H1 (cell line): ENCODE data around the gene ESYT1. TPM values are rescaled to one million over a fixed set of nuclear protein-coding genes. Genes with fewer than 3 reads are reported as not detected.

Source experiments
- CTCF ChIA-PET: fragments of 300-600 bp; sonication (Branson Sonifier 250); formaldehyde crosslinking; loops from one replicate; lab custom pipeline; 2021; ENCODE audit not compliant: partially characterized antibody; lab: Charles Lee
- POLR2A ChIA-PET: fragments of 300-600 bp; sonication (Branson Sonifier 250); formaldehyde crosslinking; loops from one replicate; lab custom pipeline; 2021; ENCODE audit warnings: inconsistent platforms; ENCODE audit not compliant: partially characterized antibody; lab: Charles Lee
- DNase-seq, 2 experiments: peaks; one replicate each; pipeline versions ENCODE4 v3.0.0 to v3.0.0-alpha.2; 2010 to 2022; ENCODE audit warnings: low spot score in 2 of 2, low read depth in 1 of 2, mixed read lengths in 1 of 2
- FAIRE-seq: peaks from 2 replicates; lab custom pipeline; 2011; peaks lifted over from hg19 to GRCh38; lab: Jason Lieb, UNC
- H2AFZ ChIP-seq: 2 replicates; pipeline ENCODE4 v1.8.1; 2012; ENCODE audit warnings: low read length, inconsistent platforms
- H2AK5ac ChIP-seq: 2 replicates; pipeline ENCODE4 v1.6.1; 2013; ENCODE audit warnings: low read depth, low read length
- H2BK120ac ChIP-seq: replicated peaks from 2 replicates; pipeline ENCODE3; 2013; ENCODE audit warnings: low read depth, low read length, inconsistent platforms
- H2BK12ac ChIP-seq: 2 replicates; pipeline ENCODE4 v1.6.1; 2013; ENCODE audit warnings: low read depth, low read length
- H2BK15ac ChIP-seq: 2 replicates; pipeline ENCODE4 v1.6.1; 2013; ENCODE audit warnings: low read length
- H2BK20ac ChIP-seq: 2 replicates; pipeline ENCODE4 v1.6.1; 2013; ENCODE audit warnings: low read length
- H2BK5ac ChIP-seq: 2 replicates; pipeline ENCODE4 v1.6.1; 2013; ENCODE audit warnings: low read depth, low read length
- H3K14ac ChIP-seq: 2 replicates; pipeline ENCODE4 v1.6.1; 2013; ENCODE audit warnings: inconsistent platforms; ENCODE audit not compliant: insufficient read length
- H3K18ac ChIP-seq: 2 replicates; pipeline ENCODE4 v1.6.1; 2013; ENCODE audit warnings: low read length; ENCODE audit errors: extremely low read depth
- H3K23ac ChIP-seq: 2 replicates; pipeline ENCODE4 v1.6.1; 2013; ENCODE audit warnings: inconsistent platforms; ENCODE audit not compliant: insufficient read length
- H3K23me2 ChIP-seq: 2 replicates; pipeline ENCODE4 v1.6.1; 2013; ENCODE audit warnings: low read depth, low read length
- H3K27ac ChIP-seq: 2 replicates; pipeline ENCODE4 v1.6.1; 2011; ENCODE audit warnings: low read depth, low read length, inconsistent platforms
- H3K27me3 ChIP-seq, 4 experiments: replicated peaks in 1 of 4; 1 replicate in 1 of 4; 2 replicates in 3 of 4; pipeline versions ENCODE4 v1.6.1 to v1.8.1; 2011 to 2013; ENCODE audit warnings: low read length in 3 of 4, mild to moderate bottlenecking in 3 of 4, inconsistent platforms in 2 of 4, mixed read lengths in 2 of 4, moderate library complexity in 1 of 4; ENCODE audit not compliant: control insufficient read depth in 3 of 4, insufficient read depth in 3 of 4; ENCODE audit errors: extremely low read depth in 1 of 4
- H3K36me3 ChIP-seq, 4 experiments: 2 replicates each; pipeline versions ENCODE4 v1.6.1 to v1.8.1; 2011 to 2013; ENCODE audit warnings: mild to moderate bottlenecking in 4 of 4, low read length in 3 of 4, moderate library complexity in 2 of 4, control low read depth in 1 of 4, inconsistent platforms in 1 of 4; ENCODE audit not compliant: insufficient read depth in 4 of 4, control insufficient read depth in 2 of 4
- H3K4ac ChIP-seq: replicated peaks from 2 replicates; pipeline ENCODE3; 2013; ENCODE audit warnings: low read length, low read depth, mixed read lengths, inconsistent platforms; ENCODE audit not compliant: insufficient read length
- H3K4me1 ChIP-seq, 4 experiments: replicated peaks in 1 of 4; 1 replicate in 1 of 4; 2 replicates in 3 of 4; pipeline versions ENCODE4 v1.6.1 to v1.8.1; 2011 to 2013; ENCODE audit warnings: low read length in 3 of 4, inconsistent platforms in 2 of 4, mixed read lengths in 1 of 4; ENCODE audit not compliant: insufficient read depth in 4 of 4, control insufficient read depth in 3 of 4
- H3K4me2 ChIP-seq, 2 experiments: 2 replicates each; pipeline versions ENCODE4 v1.6.1 to v1.8.1; 2011 to 2013; ENCODE audit warnings: low read depth in 2 of 2, low read length in 2 of 2, control low read depth in 1 of 2, inconsistent platforms in 1 of 2, mild to moderate bottlenecking in 1 of 2; ENCODE audit not compliant: insufficient read depth in 1 of 2
- H3K4me3 ChIP-seq, 4 experiments: fragments of 200-600, 300-600 bp in 1 of 4; sonication (generic), shearing (Covaris generic), sonication (Bioruptor Twin) in 1 of 4; 2 replicates each; pipeline versions ENCODE4 v1.5.1 to v1.8.1; 2011 to 2016; ENCODE audit warnings: low read length in 4 of 4, low read depth in 3 of 4, control low read depth in 2 of 4, inconsistent platforms in 2 of 4, mild to moderate bottlenecking in 2 of 4, mixed read lengths in 1 of 4, moderate library complexity in 1 of 4; ENCODE audit not compliant: insufficient read depth in 2 of 4; ENCODE audit errors: extremely low read depth in 1 of 4
- H3K56ac ChIP-seq: replicated peaks from 2 replicates; pipeline ENCODE3; 2013; ENCODE audit warnings: low read depth, mild to moderate bottlenecking, mixed read lengths, low read length, inconsistent platforms; ENCODE audit not compliant: insufficient read length
- H3K79me1 ChIP-seq: 2 replicates; pipeline ENCODE4 v1.6.1; 2013; ENCODE audit warnings: low read depth, low read length, control low read depth
- H3K79me2 ChIP-seq, 2 experiments: 2 replicates each; pipeline versions ENCODE4 v1.6.1 to v1.8.1; 2012 to 2013; ENCODE audit warnings: low read length in 2 of 2, mild to moderate bottlenecking in 2 of 2, inconsistent platforms in 1 of 2; ENCODE audit not compliant: insufficient read depth in 2 of 2, control insufficient read depth in 1 of 2
- H3K9ac ChIP-seq, 4 experiments: replicated peaks in 1 of 4; 1 replicate in 1 of 4; 2 replicates in 3 of 4; pipeline versions ENCODE4 v1.6.1 to v1.8.1; 2011 to 2013; ENCODE audit warnings: low read depth in 3 of 4, low read length in 3 of 4, control low read depth in 2 of 4, mild to moderate bottlenecking in 2 of 4, moderate library complexity in 2 of 4, inconsistent platforms in 1 of 4; ENCODE audit errors: extremely low read depth in 1 of 4
- H3K9me3 ChIP-seq, 2 experiments: 2 replicates each; pipeline versions ENCODE4 v1.6.1 to v1.8.1; 2012 to 2013; ENCODE audit warnings: mild to moderate bottlenecking in 2 of 2, moderate library complexity in 2 of 2, control low read depth in 1 of 2, inconsistent platforms in 1 of 2, low read depth in 1 of 2, low read length in 1 of 2, mixed read lengths in 1 of 2; ENCODE audit not compliant: insufficient read depth in 2 of 2
- H4K20me1 ChIP-seq, 2 experiments: replicated peaks in 1 of 2; 2 replicates each; pipeline versions ENCODE3 to v1.8.1; 2011 to 2013; ENCODE audit warnings: inconsistent platforms in 2 of 2, low read length in 2 of 2, mild to moderate bottlenecking in 1 of 2; ENCODE audit not compliant: insufficient read depth in 2 of 2, control insufficient read depth in 1 of 2
- H4K5ac ChIP-seq: 2 replicates; pipeline ENCODE4 v1.6.1; 2013; ENCODE audit warnings: low read length, low read depth, mixed read lengths, inconsistent platforms; ENCODE audit not compliant: insufficient read length
- H4K8ac ChIP-seq: 2 replicates; pipeline ENCODE4 v1.8.0; 2013; ENCODE audit warnings: mild to moderate bottlenecking, moderate library complexity, low read length, inconsistent platforms; ENCODE audit not compliant: insufficient read depth; ENCODE audit errors: extremely low read depth
- H4K91ac ChIP-seq: replicated peaks from 2 replicates; pipeline ENCODE3; 2013; ENCODE audit warnings: low read length, mixed read lengths, inconsistent platforms; ENCODE audit not compliant: insufficient read length
- BCL11A ChIP-seq, 2 experiments: IDR thresholded peaks; one replicate each; pipeline ENCODE4 v1.6.1; 2011; ENCODE audit warnings: low read depth in 2 of 2, low read length in 2 of 2, mild to moderate bottlenecking in 2 of 2
- CEBPB ChIP-seq: IDR thresholded peaks from 2 replicates; pipeline ENCODE4 v1.6.1; 2012; ENCODE audit warnings: low read depth, low read length
- FOSL1 ChIP-seq: IDR thresholded peaks from 2 replicates; pipeline ENCODE4 v1.6.1; 2011; ENCODE audit warnings: mild to moderate bottlenecking, low read depth, low read length, moderate library complexity; ENCODE audit not compliant: insufficient read depth
- HDAC6 ChIP-seq: IDR thresholded peaks from one replicate; pipeline ENCODE4 v1.7.1; 2012; ENCODE audit warnings: low read depth, mild to moderate bottlenecking, inconsistent platforms, low read length, moderate library complexity
- JUN ChIP-seq: IDR thresholded peaks from 2 replicates; pipeline ENCODE4 v1.6.1; 2011; ENCODE audit warnings: low read depth, mild to moderate bottlenecking, improper control_type of control experiment, low read length
- SIN3A ChIP-seq, 2 experiments: IDR thresholded peaks in 1 of 2; conservative IDR thresholded peaks in 1 of 2; 2 replicates each; pipeline ENCODE4 v1.6.1; 2011 to 2012; ENCODE audit warnings: low read length in 2 of 2, improper control_type of control experiment in 1 of 2, low read depth in 1 of 2, mild to moderate bottlenecking in 1 of 2
- SRF ChIP-seq: IDR thresholded peaks from 2 replicates; pipeline ENCODE4 v1.6.1; 2011; ENCODE audit warnings: mild to moderate bottlenecking, low read depth, low read length, moderate library complexity
- TAF1 ChIP-seq: IDR thresholded peaks from 2 replicates; pipeline ENCODE4 v1.6.1; 2011; ENCODE audit warnings: mild to moderate bottlenecking, low read depth, low read length
- TBP ChIP-seq: IDR thresholded peaks from 2 replicates; pipeline ENCODE4 v1.6.1; 2011; ENCODE audit warnings: low read depth, low read length, improper control_type of control experiment
- TCF12 ChIP-seq: IDR thresholded peaks from 2 replicates; pipeline ENCODE4 v1.6.1; 2011; ENCODE audit warnings: low read depth, mild to moderate bottlenecking, low read length
- TEAD4 ChIP-seq: IDR thresholded peaks from 2 replicates; pipeline ENCODE4 v1.6.1; 2012; ENCODE audit warnings: low read depth, low read length, inconsistent platforms, mixed read lengths
- USF2 ChIP-seq: IDR thresholded peaks from 2 replicates; pipeline ENCODE4 v1.6.1; 2011; ENCODE audit warnings: low read length, improper control_type of control experiment
- YY1 ChIP-seq: IDR thresholded peaks from 2 replicates; pipeline ENCODE4 v1.6.1; 2011; ENCODE audit warnings: low read depth, mild to moderate bottlenecking, low read length
- WGBS, 2 experiments: shearing (Covaris generic) in 1 of 2; methylation state at CpG; one replicate each; pipeline versions ENCODE4 v1.1.6 to v1.1.7; 2013 to 2015; ENCODE audit warnings: low lambda C conversion rate in 2 of 2, mixed read lengths in 2 of 2, inconsistent platforms in 1 of 2, low coverage in 1 of 2, missing lambda C conversion rate in 1 of 2; ENCODE audit not compliant: insufficient replicate concordance in 2 of 2, insufficient coverage in 1 of 2, insufficient read length in 1 of 2; ENCODE audit errors: extremely low coverage in 1 of 2, missing lambda C conversion rate in 1 of 2; 5-methylcytosine and 5-hydroxymethylcytosine counted together
- polyA plus RNA-seq, 7 experiments: library from polyadenylated mRNA; depleted of rRNA in 3 of 7; stranded (reverse) in 5 of 7; unstranded in 2 of 7; fragments of >200 nt in 5 of 7; fragments of 200-250 nt in 2 of 7; gene quantifications; 1 replicate in 5 of 7; 2 replicates in 1 of 7; 4 replicates in 1 of 7; pipeline versions ENCODE4 v1.2.1 to v1.2.3, GENCODE V29; 2011 to 2013; ENCODE audit warnings: missing spikeins in 2 of 7, mixed read lengths in 2 of 7
- total RNA-seq: library from RNA; stranded (reverse); fragmentation: NEBNext Ultra II Directional; extraction: Animal tissue kit (Norgen Biotek cat#: 25700); gene quantifications from 2 replicates; pipeline ENCODE4 v1.2.1, GENCODE V29; 2021

ESYT1 gene
- total and polyA plus RNA-seq, 2 of the 8 experiments (the other 6 are each of a cell fraction or from before 2014, with no cell fraction given), result 86.9 to 165 TPM

DNA sequence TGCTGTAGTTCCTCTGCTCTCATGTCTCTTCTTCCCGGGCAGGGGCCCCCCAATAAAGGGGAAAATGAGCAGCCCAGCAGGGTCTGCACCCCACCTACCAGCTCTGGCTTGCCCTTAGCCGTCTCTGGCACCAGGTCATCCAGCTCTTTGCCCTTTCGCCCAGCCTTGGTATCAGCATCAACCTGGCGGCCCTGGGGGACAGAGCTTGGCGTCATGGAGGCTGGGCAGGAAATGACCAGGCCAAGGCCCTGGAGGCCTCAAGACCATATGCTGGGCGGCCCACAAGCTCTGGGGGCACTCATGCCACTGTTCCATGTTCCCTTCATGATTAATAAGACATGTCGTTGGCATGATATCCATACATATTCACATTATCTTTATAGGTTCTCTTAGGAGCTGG lies 44.8 kb downstream of the ESYT1 start:
- CTCF ChIA-PET, result interaction anchor here (1.2 to 2.0 kb wide), 3 partner anchors 12 to 53 kb away, joined by 3 to 5 read pairs (median 3); no protein-coding TSS in a partner anchor
- no peaks in the 10 kb centered on the region for H3K27me3 ChIP-seq
- H2BK20ac ChIP-seq, result no peak overlapping the region
- H2BK15ac ChIP-seq, result no peak overlapping the region
- H3K4me1 ChIP-seq, result no peaks in the 10 kb centered on the region
- POLR2A ChIA-PET, result interaction anchor here (0.7 to 26.3 kb wide), 10 partner anchors 12 to 96 kb away, joined by 3 to 656 read pairs (median 4); partner anchors contain the start of genes MYL6, RNF41 and SMARCC2
- DNase-seq (no peak), FAIRE-seq (no peak)
- H3K4me3 ChIP-seq, result no peak overlapping the region
- H2BK12ac ChIP-seq, result no peak overlapping the region
- no peak overlapping the region; the same call in 1 of the 2 replicates for H4K8ac ChIP-seq
- H3K4ac ChIP-seq, result no peak overlapping the region
- no peaks in the 10 kb centered on the region for H3K79me1 ChIP-seq
- H3K14ac ChIP-seq, result no peak overlapping the region
- no peaks in the 10 kb centered on the region for H3K9me3 ChIP-seq
- H2AFZ ChIP-seq, result no peak overlapping the region
- H4K20me1 ChIP-seq, result peaks cover 0 to 2% of the 10 kb centered on the region in 2 experiments
- no peak overlapping the region for H3K27ac ChIP-seq
- no peak overlapping the region for H4K5ac ChIP-seq
- H3K9ac ChIP-seq, result no peak overlapping the region
- no peak overlapping the region for H3K18ac ChIP-seq
- no peaks in the 10 kb centered on the region for H3K79me2 ChIP-seq
- H3K23ac ChIP-seq, result no peak overlapping the region
- no peak overlapping the region for H2AK5ac ChIP-seq
- no peak overlapping the region for H4K91ac ChIP-seq
- 95% methylated on average over 7 of the region's 7 CpGs; no CpG with 5 or more reads in 1 of the 2 experiments for WGBS, 2 experiments
- no peak overlapping the region for H2BK120ac ChIP-seq
- H2BK5ac ChIP-seq, result no peak overlapping the region
- H3K4me2 ChIP-seq, result no peak overlapping the region
- H3K36me3 ChIP-seq, result peaks cover 42 to 83% (median 72%) of the 10 kb centered on the region in 4 experiments
- H3K56ac ChIP-seq, result no peak overlapping the region
- H3K23me2 ChIP-seq, result no peaks in the 10 kb centered on the region; the same call in 1 of the 2 replicates
- TF ChIP-seq HDAC6 (no peak), TBP (no peak), FOSL1 (no peak), JUN (no peak), BCL11A (IDR thresholded peaks at IDR 0.05; ENCODE audit: low read depth in 2 of 2, low read length in 2 of 2) (no peak), USF2 (no peak), TCF12 (no peak), TAF1 (no peak), CEBPB (no peak), SRF (no peak), TEAD4 (no peak), SIN3A (conservative IDR thresholded peaks at IDR 0.05 in 1 of 2, IDR thresholded peaks at IDR 0.05 in 1 of 2; ENCODE audit: low read depth in 1 of 2, low read length in 2 of 2) (no peak), YY1 (no peak)
